Thyroid gland (tissue), 4 donors: ENCODE data around the gene SUGCT. TPM values are rescaled to one million over a fixed set of nuclear protein-coding genes. Genes with fewer than 3 reads are reported as not detected.

Experiments
- DNase-seq, 2 donors: peaks; one replicate each; pipeline ENCODE4 v3.0.0-alpha.2; 2019
- H3K27ac ChIP-seq, 3 donors: fragments of 200-600 bp; sonication (generic); 1 replicate in 2 of 3; 2 replicates in 1 of 3; pipeline ENCODE4 v1.5.1; 2016 to 2019; ENCODE audit warnings: mild to moderate bottlenecking in 1 of 3, moderate library complexity in 1 of 3
- H3K27me3 ChIP-seq: fragments of 200-600 bp; sonication (generic); one replicate; pipeline ENCODE4 v1.5.1; 2019
- H3K36me3 ChIP-seq, 2 donors: fragments of 200-600 bp; sonication (generic); one replicate each; pipeline ENCODE4 v1.5.1; 2016 to 2019
- H3K4me1 ChIP-seq, 2 donors: fragments of 200-600 bp; sonication (generic); one replicate each; pipeline ENCODE4 v1.5.1; 2017 to 2019
- H3K4me3 ChIP-seq, 3 donors: fragments of 200-600 bp; sonication (generic); replicated peaks in 1 of 3; 1 replicate in 2 of 3; 2 replicates in 1 of 3; pipeline ENCODE4 v1.5.1; 2016; ENCODE audit warnings: mild to moderate bottlenecking in 1 of 3
- H3K9me3 ChIP-seq: fragments of 200-600 bp; sonication (generic); one replicate; pipeline ENCODE4 v1.5.1; 2017
- CTCF ChIP-seq, 6 experiments: fragments of 200-600 bp in 3 of 6; fragments of 450-650 bp in 3 of 6; sonication (generic) in 3 of 6; IDR thresholded peaks; one replicate each; pipeline ENCODE4 v1.5.1; 2016 to 2019; ENCODE audit warnings: antibody characterized with exemption in 6 of 6, mild to moderate bottlenecking in 2 of 6, inconsistent platforms in 1 of 6, moderate library complexity in 1 of 6
- POLR2A ChIP-seq, 2 donors: fragments of 450-650 bp; IDR thresholded peaks; one replicate each; pipeline ENCODE4 v1.6.1; 2017; ENCODE audit warnings: antibody characterized with exemption in 2 of 2, mild to moderate bottlenecking in 2 of 2, moderate library complexity in 1 of 2
- WGBS, 2 donors: methylation state at CpG; one replicate each; pipeline ENCODE4 v1.1.5; 2017; 5-methylcytosine and 5-hydroxymethylcytosine counted together
- intact Hi-C: fragments of 100-400 bp; cut with DNase I; formaldehyde crosslinking; loops from one replicate; pipeline ENCODE4 v1.15.1; 2023
- total RNA-seq, 4 donors: library from RNA; depleted of rRNA; stranded (reverse); fragments of >200 nt; gene quantifications; one replicate each; pipeline ENCODE4 v1.2.3, GENCODE V29; 2016

SUGCT gene
- total RNA-seq, 4 donors from 2014 or later = 1.3 to 15.2 (median 3.2) TPM

GRCh38 chr7:40282858-40283257 lies 148.1 kb downstream of the SUGCT start:
- Histone ChIP-seq H3K27ac (no peak overlapping the region), H3K4me1 (peaks cover 8 to 9% of the 10 kb centered on the region in 2 donors), H3K27me3 (no peaks in the 10 kb centered on the region), H3K36me3 (no peaks in the 10 kb centered on the region), H3K4me3 (no peak overlapping the region), H3K9me3 (no peaks in the 10 kb centered on the region)
- intact Hi-C loops = no loop called here
- TF ChIP-seq POLR2A (IDR thresholded peaks at IDR 0.05) (no peak), CTCF (IDR thresholded peaks at IDR 0.05) (no peak)
- 66 to 76% methylated on average over 2 of the region's 2 CpGs for WGBS, 2 donors
- DNase-seq = no peak

- H3K27ac ChIP-seq = no peak overlapping the region
- H3K27me3 ChIP-seq = no peaks in the 10 kb centered on the region
- WGBS, 2 donors = 68 to 77% methylated on average over 6 of the region's 6 CpGs
- no peak for DNase-seq
- peaks cover 8 to 9% of the 10 kb centered on the region in 2 donors for H3K4me1 ChIP-seq
- intact Hi-C loops = no loop called here
- H3K9me3 ChIP-seq = no peaks in the 10 kb centered on the region
- no peak for TF ChIP-seq CTCF (IDR thresholded peaks at IDR 0.05)
- H3K4me3 ChIP-seq = no peak overlapping the region
- H3K36me3 ChIP-seq = no peaks in the 10 kb centered on the region
Measured at GRCh38 chr7:40283391-40283790, 148.6 kb downstream of the SUGCT start.

- H3K27ac ChIP-seq = no peak overlapping the region
- no peaks in the 10 kb centered on the region for H3K4me1 ChIP-seq
- no peak overlapping the region for H3K4me3 ChIP-seq
- no peaks in the 10 kb centered on the region for H3K27me3 ChIP-seq
- H3K36me3 ChIP-seq = no peaks in the 10 kb centered on the region
- DNase-seq = no peak
- 83% methylated on average over 2 of the region's 2 CpGs for WGBS, 2 donors
- no peaks in the 10 kb centered on the region for H3K9me3 ChIP-seq
- TF ChIP-seq CTCF (IDR thresholded peaks at IDR 0.05) (no peak), POLR2A (IDR thresholded peaks at IDR 0.05) (no peak)
- intact Hi-C loops = no loop called here
Measured at GRCh38 chr7:40288827-40289226, 154.0 kb downstream of the SUGCT start.

GRCh38 chr7:40297741-40298311 lies 163.0 kb downstream of the SUGCT start:
- H3K9me3 ChIP-seq = no peaks in the 10 kb centered on the region
- intact Hi-C loops = no loop called here
- no peak overlapping the region for H3K4me3 ChIP-seq
- H3K36me3 ChIP-seq = no peaks in the 10 kb centered on the region
- no peak for DNase-seq
- no peak for TF ChIP-seq CTCF (IDR thresholded peaks at IDR 0.05)
- TF ChIP-seq POLR2A (IDR thresholded peaks at IDR 0.05) = no peak
- H3K4me1 ChIP-seq = peaks cover 26 to 37% of the 10 kb centered on the region in 2 donors
- 57 to 75% methylated on average over 1 of the region's 1 CpG for WGBS, 2 donors
- no peaks in the 10 kb centered on the region for H3K27me3 ChIP-seq
- no peak overlapping the region for H3K27ac ChIP-seq

- Histone ChIP-seq H3K4me1 (peaks cover 26 to 37% of the 10 kb centered on the region in 2 donors), H3K4me3 (no peak overlapping the region), H3K36me3 (no peaks in the 10 kb centered on the region), H3K27ac (no peak overlapping the region), H3K9me3 (no peaks in the 10 kb centered on the region), H3K27me3 (no peaks in the 10 kb centered on the region)
- WGBS, 2 donors = 62 to 87% methylated on average over 2 of the region's 2 CpGs
- intact Hi-C loops = no loop called here
- TF ChIP-seq POLR2A (IDR thresholded peaks at IDR 0.05) (no peak), CTCF (IDR thresholded peaks at IDR 0.05) (no peak)
- DNase-seq = no peak
Measured at GRCh38 chr7:40298421-40298820, 163.6 kb downstream of the SUGCT start.
